Measurements from ENCODE around the gene GARRE1. TPM values are rescaled to one million over a fixed set of nuclear protein-coding genes. Genes with fewer than 3 reads are reported as not detected.
"Not testable (repeated sequence)": the region's sequence is repeated elsewhere in the genome, so short reads cannot be mapped to it uniquely, and the experiment has no call there.

The GARRE1 gene
- total RNA-seq, 1 donor from 2014 or later, result 27.7 TPM

DNA sequence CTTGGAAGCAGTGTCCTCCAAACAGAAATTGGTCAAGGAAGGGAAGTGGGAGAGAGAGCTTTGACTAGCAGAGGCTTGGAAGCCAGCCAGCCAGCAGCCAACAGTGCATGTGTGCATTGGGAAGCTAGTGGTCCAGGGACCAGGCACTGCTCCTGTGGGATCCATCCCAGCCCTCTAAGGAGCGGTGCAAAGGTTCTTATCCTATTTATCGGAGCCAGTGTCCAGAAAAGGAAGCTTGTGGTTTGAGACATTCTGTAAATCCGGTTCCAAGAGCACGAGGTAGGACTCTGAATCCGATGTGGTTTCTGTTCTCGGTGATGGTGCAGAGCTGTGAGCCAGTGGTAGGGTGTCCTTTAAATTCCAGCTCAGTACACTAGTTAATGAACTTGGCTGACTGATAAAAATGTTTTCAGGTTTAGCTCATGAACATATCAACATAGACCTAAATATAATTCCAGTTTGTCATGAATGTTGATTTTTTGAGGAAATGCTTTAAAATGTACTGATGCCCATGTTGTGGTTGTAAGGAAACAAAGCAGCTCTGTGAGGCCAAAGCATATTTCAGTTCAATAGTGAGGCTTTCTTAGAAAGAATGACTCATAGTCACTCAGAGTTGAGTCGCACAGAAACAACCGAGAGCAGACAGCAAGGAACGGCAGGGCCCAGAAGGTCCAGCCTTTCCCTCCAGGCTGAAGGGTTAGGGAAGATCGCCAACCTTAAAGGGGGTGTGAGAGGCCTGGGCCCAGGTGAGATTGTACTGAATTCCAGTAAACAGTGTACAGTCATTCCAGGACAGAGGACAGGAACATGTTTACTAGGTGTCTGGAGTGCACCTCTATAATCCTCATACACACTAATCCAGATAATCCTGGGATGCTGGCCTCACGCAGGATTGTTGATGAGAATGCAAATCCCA, 21.5 kb upstream of the GARRE1 start:
- DNase-seq (ENCODE audit: low spot score), result peak; percentile 14

DNA sequence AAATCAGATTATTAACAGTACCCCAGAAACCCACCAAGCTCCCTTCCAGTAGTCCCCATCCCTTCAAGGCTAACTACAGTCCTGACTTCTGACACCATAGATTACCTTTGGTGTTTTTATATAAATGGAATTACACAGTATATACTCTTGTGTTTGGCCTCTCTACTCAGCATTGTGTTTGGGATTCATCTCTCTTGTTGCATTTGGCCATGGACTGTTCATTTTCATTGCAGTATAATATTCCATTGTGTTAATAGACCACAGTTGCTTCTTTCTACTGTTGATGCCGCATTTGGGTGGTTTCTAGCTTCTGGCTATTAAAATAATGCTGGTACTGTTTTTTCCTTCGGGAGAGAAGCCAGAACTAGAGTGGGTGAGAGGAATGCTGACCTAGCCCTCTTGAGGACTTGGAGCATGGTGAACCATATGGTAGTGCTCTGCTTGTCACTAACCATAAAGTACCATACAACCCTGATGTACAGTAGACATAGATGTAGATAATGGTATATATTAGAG, 18.9 kb upstream of the GARRE1 start:
- no peak for DNase-seq (ENCODE audit: low spot score)

DNA sequence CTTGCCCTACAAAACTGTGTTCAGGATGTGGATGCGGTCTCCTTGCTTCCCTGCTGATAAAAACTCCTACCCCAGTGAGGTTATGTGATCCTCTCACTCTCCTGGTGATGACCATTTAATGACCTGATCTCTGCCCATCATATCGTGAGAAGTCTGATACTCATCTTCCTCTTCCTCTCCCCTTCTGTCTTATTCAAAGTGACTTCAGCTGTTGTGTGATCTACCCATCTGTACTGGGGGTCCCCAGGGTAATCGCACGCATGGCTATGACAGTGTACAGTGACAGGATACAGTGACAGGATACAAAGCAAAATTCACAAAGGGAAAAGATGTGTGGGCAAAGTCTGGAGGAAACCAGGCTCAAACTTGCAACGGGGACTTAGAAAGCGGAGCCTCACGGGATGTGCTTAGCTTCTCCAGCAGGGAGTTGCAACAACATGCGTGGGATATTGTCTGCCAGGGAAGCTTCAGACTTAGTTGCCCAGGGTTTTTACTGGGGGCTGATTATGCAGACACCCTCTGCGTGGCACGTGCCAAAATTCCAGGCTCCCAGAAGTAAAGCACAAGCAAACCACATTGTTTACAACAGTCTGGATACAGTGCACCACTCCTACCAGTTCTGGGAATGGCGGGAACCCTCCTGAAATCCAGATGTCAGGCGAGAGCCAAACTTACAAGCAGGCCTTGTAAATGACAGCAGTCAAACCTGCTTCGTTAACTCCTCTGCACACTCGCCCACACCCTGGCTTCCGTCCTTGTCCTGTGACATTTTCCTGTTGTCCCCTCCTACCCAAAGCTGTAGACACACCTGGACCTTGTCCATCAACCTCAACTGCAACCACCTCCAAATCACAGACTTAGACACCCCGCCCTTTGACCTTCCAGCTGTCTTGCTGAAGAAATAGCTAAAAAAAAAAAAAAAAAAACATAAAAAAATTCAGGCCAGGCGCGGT, 18.0 kb upstream of the GARRE1 start:
- peak; percentile 21 for DNase-seq (ENCODE audit: low spot score)

DNA sequence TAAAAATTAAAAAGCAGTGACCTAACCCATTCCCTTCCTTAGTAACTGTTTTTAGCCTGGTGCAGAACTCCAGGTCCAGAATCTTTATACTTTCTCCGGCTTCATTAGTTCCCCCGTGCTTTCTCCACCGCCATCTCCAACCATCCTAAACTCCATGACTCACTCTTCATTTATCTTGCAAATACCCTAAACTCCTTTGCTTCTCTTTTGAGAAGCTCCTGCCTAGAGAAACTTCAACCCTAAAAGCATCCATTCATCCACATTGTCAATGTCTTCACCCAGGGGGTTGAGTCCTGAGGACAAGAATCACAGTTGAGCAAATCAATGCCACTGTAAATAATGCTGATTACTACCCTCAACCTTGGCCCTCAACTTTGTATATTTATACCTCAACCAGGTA, 17.1 kb upstream of the GARRE1 start:
- DNase-seq (ENCODE audit: low spot score), result no peak

DNA sequence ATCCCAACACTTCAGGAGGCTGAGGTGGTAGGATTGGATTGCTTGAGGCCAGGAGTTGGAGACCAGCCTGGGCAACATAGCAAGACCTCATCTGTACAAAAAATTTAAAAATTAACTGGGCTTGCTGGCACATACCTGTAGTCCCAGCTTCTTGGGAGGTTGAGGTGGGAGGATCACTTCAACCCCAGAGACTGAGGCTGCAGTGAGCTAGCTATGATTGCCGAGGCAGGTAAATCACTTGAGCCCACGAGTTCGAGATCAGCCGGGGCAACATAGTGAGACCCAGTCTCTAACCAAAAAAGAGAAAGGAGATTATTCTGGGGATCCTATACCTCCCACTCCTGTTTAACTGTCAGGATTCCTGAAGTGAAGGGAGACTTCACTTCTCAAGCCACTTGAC, 16.4 kb upstream of the GARRE1 start:
- DNase-seq (ENCODE audit: low spot score), result no peak

DNA sequence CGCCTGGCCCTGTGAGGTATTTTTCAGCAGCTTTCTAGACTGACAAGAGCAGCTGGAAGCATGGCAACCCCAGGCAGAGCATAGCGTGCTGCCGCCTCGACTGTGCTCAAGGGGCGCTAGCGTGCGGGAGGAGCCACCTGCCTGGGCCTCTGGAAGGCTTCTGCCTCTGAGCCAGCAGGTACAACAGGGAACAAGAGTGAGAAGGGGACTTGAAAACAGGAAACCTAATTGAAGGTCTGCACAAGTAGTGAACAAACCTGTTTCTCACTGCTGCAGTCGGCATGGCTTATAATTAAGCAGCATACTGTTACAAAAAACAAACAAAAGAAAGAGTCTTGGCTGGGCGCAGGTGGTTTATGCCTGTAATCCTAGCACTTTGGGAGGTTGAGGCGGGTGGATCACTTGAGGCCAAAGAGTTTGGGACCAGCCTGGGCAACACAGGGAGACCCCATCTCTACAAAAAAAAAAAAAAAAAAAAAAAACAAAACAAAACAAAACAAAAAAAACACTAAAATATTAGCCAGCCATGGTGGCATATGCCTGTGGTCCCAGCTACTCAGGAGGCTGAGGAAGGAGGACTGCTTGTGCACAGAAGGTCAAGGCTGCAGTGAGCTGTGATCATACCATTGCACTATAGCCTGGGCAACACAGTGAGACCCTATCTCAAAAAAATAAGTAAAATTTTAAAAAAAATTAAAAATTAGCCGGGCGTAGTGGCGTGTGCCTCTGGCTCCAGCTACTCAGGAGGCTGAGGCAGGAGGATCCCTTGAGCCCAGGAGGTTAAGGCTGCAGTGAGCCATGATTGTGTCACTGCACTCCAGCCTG, 12.6 kb upstream of the GARRE1 start:
- DNase-seq (ENCODE audit: low spot score), result no peak

DNA sequence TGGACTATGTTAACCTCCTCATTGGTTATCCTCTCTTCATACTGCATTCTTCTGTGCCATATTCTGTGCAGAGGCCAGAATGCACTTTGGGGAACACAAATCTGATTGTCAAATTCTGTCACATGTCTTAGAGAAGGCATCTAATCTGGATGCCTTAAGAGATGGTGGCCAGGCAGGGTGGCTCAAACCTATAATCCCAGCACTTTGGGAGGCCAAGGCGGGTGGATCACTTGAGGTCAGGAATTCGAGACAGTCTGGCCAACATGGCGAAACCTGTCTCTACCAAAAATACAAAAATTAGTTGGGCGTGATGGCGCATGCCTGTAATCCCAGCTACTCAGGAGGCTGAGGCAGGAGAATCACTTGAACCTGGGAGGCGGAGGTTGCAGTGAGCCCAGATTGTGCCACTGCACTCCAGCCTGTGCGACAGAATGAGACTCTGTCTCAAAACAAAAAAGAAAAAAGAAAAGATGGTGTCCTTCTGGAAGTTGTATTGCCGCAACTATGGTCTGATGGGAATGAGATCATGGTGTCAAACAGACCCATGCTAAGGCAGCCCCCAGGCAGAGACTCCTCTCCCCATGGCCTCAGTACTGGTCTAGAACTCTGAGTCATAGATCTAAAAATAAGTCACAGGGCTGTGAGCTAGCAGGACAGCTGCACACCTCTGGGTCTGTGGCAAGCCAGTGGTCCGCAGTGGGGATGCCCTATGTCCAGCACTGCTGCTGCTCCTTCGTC, 11.0 kb upstream of the GARRE1 start:
- DNase-seq (ENCODE audit: low spot score), result not testable (repeated sequence)

DNA sequence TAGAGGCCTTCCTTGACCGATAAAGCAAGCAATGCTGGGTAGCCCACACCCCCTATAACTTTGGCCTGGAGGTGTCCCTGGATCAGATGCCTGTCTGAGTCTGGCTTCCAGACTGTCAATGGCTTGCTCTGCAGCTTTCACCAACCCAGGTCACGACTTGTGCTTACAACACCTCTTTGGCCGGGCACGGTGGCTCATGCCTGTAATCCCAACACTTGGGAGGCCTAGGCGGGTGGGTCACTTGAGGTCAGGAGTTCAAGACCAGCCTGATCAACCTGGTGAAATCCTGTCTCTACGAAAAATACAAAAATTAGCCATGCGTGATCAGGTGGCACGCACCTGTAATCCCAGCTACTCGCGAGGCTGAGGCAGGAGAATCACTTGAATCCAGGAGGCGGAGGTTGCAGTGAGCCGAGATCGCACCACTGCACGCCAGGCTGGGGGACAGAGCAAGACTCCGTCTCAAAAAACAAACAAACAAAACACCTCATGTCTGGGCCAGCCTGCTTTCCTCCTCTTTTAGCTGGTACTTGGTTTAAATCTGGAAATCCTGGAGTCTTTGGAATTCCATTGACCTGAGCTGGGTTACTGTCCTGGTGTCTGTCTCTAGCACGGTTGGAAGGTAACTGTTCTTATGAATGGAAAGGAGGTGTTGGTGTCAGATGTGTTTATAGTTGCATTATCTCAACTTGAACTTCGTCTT, 10.3 kb upstream of the GARRE1 start:
- DNase-seq (ENCODE audit: low spot score), result no peak

DNA sequence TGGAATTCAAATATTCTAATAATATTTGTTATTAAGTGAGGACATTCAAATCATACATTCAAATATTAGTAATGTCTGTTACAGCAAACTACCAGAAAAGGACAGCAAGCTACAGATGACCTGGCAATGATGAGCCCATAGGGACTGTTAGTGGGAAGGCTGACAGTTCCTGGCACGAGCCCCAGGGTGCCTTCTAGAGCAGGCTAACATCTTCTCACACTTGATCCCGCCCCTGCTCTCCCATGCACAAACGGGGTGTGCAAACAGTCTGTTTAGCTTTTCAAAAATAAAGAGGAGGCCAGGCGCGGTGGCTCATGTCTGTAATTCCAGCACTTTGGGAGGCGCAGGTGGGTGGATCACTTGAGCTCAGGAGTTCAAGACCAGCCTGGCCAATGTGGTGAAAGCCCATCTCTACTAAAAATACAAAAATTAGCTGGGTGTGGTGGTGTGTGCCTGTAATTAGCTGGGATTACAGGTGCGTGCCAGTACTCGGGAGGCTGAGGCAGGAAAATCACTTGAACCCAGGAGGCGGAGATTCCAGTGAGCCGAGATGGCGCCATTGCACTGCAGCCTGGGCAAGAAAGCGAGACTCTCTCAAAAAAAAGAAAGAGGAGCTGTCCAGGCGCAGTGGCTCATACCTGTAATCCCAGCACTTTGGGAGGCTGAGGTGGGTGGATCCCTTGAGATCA, 9.6 kb upstream of the GARRE1 start:
- DNase-seq (ENCODE audit: low spot score), result no peak

DNA sequence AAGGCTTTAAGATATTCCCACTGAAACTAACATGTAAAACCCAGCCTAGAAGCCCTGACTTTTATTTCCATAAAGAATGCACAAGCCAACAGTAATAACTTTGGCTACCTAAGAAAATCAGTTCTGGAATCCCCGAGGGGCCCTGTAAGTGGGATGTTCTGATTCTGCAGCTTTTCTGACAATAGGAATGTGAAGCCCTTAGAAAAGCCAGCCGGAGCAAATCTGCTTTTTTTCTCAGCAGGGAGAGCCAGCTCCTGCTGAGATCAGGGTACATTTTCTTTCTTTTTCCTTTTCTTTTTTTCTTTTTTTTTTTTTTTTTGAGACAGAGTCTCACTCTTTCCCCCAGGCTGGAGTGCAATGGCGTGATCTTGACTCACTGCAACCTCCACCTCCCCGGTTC, 8.0 kb upstream of the GARRE1 start:
- DNase-seq (ENCODE audit: low spot score), result no peak

DNA sequence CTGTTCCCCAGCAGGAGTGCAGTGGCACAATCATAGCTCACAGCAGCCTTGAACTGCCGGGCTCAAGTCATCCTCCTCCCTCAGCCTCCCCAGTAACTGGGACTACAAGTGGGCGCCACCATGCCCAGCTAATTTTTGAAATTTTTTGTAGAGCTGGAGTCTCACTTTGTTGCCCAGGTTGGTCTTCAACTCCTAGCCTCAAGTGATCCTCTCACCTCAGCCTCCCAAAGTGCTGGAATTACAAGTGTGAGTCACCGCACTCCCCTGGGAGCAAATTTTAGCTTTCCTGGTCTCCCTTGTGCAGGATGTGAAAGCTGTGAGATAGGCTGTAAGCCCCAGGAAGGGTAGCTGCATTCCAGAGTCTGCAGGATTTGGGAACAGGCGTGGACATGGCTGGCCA, 5.4 kb upstream of the GARRE1 start:
- DNase-seq (ENCODE audit: low spot score), result no peak

DNA sequence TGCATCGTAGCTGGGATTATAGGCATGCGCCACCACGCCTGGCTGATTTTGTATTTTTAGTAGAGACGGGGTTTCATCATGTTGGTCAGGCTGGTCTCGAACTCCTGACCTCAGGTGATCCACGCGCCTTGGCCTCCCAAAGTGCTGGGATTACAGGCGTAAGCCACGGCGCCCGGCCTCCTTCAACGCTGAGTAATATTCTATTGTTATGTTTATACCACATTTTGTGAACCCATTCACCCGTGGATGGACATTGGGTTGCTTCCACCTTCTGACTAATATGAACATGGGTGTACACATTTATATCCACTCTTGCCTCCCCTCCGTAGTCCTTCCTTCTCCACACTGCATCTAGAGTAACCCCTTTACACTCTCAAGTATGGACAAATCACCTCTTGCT, 1.2 kb upstream of the GARRE1 start:
- DNase-seq (ENCODE audit: low spot score), result not testable (repeated sequence)

DNA sequence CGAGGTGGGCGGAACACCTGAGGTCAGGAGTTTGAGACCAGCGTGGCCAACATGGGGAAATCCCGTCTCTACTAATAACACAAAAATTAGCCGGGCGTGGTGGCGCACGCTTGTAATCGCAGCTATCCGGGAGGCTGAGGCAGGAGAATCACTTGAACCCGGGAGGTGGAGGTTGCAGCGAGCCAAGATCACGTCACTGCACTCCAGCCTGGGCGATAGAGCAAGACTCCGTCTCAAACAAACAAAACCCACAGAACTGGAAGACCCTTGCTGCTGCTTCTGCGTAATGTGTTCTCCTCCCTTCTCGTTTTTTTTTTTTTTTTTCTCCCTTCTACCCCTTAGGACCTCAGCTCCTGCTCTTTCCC, 691 bp upstream of the GARRE1 start:
- not testable (repeated sequence) for DNase-seq (ENCODE audit: low spot score)

DNA sequence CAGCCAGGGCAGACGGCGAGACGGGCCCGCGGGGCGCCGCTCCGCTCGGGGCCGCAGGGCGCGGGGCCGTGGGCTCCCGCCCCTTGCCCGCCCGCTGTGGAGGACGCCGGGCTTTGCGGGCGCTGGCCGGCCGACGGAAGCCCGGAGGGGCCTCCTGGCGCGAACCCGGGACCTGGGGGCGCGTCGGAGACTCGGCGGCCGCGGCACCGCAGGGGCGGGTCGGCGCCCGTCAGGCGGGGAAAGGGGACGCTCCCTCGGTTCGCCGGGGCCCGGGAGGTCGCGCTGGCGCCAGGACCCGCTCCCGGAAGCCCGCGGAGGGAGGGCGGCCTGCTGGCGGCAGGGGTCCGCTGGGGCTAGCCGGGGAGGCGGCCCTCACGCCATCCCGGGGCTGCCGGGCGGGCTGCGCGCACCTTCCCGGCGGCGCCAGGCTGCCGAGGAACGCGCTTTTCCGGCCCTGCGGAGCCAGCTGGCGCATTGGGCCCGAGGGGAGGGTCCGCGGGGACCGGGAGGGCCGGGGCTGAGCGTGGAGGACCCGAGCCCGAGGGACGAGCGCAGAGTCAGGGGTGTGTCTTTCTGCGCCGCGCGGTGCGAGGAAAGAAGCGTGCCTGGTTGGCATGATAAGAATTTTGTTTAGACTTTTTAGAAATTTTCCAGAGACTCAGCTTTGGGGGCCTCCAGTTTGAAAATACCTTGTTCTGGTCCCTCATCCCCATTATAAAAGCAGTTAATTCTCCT, 511 bp downstream of the GARRE1 start:
- DNase-seq (ENCODE audit: low spot score), result no peak

DNA sequence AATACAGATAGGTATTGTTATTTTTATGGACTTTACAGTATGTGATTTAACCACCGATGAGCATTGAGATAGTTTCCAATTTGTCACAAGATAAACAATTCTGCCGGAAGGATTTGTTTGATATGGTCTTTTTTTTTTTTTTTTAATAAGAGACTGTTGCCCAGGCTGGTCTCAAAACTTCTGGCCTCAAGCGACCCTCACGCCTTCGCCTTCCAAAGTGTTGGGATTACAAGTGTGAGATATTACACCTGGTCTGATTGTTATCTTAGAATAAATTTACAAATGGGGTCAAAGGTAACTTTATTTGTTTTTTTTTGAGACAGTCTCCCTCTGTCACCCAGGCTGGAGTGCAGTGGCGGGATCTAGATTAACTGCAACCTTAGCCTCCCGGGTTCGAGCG, 1.2 kb downstream of the GARRE1 start:
- no peak for DNase-seq (ENCODE audit: low spot score)

DNA sequence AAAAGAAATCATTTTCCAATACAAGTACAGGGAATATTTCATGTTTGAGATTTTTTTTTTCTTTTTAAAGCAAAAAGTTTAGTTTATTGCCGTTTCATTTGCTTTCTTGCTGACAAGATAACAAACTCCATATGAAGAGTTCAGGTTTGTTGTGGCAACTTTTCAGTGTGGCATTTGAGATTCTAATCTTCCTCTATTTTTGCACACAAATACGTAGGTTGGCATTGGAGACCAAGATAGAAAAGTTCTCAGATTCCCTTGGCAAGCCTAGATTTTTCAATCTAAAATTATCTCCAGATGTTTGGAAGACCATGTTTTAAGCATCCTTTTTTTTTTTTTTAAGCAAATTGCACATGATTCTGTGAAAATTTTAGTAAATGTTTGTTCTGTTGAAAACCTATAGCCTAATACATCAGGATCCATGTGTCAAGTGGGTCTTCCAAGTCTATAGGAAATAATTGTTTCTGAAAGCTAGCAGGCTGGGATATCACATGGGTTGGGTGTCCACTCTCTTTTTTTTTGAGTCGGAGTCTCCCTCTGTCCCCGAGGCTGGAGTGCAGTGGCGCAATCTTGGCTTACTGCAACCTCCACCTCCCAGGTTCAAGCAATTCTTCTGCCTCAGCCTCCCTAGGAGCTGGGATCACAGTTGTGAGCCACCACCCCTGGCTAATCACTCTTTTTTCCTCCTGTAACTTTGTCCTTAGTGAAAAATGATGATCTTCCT, 2.6 kb downstream of the GARRE1 start:
- no peak for DNase-seq (ENCODE audit: low spot score)

DNA sequence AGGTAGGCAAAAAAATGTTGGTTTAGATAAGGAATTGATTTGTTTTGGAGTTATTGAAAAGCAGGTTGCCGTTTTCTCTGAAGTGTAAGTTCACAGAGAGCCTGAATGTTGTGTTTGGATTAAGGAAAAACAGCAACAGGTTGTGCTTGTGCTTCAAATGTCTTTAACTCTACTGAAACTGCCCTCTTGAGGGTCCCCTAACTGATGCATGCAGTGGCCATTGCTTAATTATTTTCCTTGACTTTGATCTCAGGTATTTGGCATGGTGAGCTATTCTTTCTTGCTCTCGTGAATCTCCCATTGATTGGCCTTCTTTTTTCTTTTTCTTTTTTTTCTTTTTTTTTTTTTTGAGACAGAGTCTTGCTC, 3.2 kb downstream of the GARRE1 start:
- DNase-seq (ENCODE audit: low spot score), result no peak

DNA sequence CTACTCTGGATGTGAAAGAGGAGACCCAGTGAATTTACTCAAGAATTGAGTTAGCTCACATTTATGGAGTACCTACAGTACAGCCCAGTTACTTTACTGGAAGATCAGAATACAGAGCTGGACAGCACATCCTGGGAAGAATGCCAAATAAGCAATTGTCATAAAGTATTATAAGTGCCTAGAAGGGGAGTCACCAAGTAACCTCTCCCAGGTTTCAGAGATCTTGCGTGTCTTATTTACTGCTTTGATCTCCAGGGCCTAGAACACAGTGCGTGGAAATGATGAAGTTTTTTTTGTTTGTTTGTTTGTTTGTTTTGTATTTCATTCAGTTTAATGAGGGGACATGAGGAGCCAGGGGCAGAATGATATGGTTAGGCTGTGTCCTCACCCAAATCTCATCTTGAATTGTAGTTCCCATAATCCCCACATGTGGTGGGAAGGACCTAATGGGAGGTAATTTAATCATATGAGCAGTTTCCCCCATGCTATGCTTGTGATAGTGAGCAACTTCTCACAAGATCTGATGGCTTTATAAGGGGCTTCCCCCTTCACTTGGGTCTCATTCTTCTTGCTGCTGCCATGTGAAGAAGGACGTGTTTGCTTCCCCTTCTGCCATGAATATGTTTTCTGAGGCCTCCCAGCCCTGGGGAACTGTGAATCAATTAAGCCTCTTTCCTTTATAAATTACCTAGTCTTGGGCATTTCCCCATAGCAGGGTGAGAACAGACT, 5.2 kb downstream of the GARRE1 start:
- no peak for DNase-seq (ENCODE audit: low spot score)

All from mucosa of gallbladder (tissue), 1 donor.